GM18508 (cell line): ENCODE results near the gene ERI3.

Experiments
- ATAC-seq: cut with Tn5 transposase; IDR thresholded peaks from one replicate; pipeline ENCODE4 v1.9.1; 2021; ENCODE audit warnings: moderate number of reproducible peaks; ENCODE audit not compliant: insufficient read depth, unreplicated experiment

Gene ERI3

GRCh38 chr1:44290250-44291094, 64.6 kb downstream of the ERI3 start:
- no peak for ATAC-seq

GRCh38 chr1:44289530-44289929, 65.5 kb downstream of the ERI3 start:
- ATAC-seq = no peak

GRCh38 chr1:44288883-44289282, 66.2 kb downstream of the ERI3 start:
- no peak for ATAC-seq

- ATAC-seq = no peak
Observed at GRCh38 chr1:44284184-44284583, 70.9 kb downstream of the ERI3 start.

- ATAC-seq = no peak
Observed at GRCh38 chr1:44283524-44284173, 71.4 kb downstream of the ERI3 start.

- ATAC-seq = no peak
Observed at GRCh38 chr1:44282704-44283426, 72.2 kb downstream of the ERI3 start.

- no peak for ATAC-seq
Observed at GRCh38 chr1:44281962-44282703, 72.9 kb downstream of the ERI3 start.

GRCh38 chr1:44276901-44277300, 78.2 kb downstream of the ERI3 start:
- ATAC-seq = no peak

- no peak for ATAC-seq
Observed at GRCh38 chr1:44275991-44276405, 79.1 kb downstream of the ERI3 start.

GRCh38 chr1:44275296-44275962, 79.6 kb downstream of the ERI3 start:
- ATAC-seq = no peak

- no peak for ATAC-seq
Observed at GRCh38 chr1:44273560-44274350, 81.3 kb downstream of the ERI3 start.

- ATAC-seq = no peak
Observed at GRCh38 chr1:44272992-44273391, 82.1 kb downstream of the ERI3 start.

- ATAC-seq = no peak
Observed at GRCh38 chr1:44271646-44272045, 83.4 kb downstream of the ERI3 start.

- ATAC-seq = no peak
Observed at GRCh38 chr1:44270686-44271628, 84.1 kb downstream of the ERI3 start.

- ATAC-seq = no peak
Observed at GRCh38 chr1:44268054-44268453, 87.0 kb downstream of the ERI3 start.

- ATAC-seq = no peak
Observed at GRCh38 chr1:44267438-44267837, 87.6 kb downstream of the ERI3 start.

- no peak for ATAC-seq
Observed at GRCh38 chr1:44266400-44267344, 88.4 kb downstream of the ERI3 start.
